Tibial artery (tissue), 4 donors: ENCODE measurements around the gene AGBL5.
A peak's percentile ranks its signal among the peaks of the same experiment; 100 is the strongest.

Experiments used
- DNase-seq, 2 donors: peaks; one replicate each; pipeline ENCODE4 v3.0.0-alpha.2; 2019
- H3K27ac ChIP-seq, 2 donors: fragments of 200-600 bp; sonication (generic) in 1 of 2; 1 replicate in 1 of 2; 2 replicates in 1 of 2; pipeline ENCODE4 v1.5.1; 2018 to 2019; ENCODE audit warnings: mild to moderate bottlenecking in 1 of 2
- H3K27me3 ChIP-seq, 2 donors: fragments of 200-600 bp; sonication (generic) in 1 of 2; one replicate each; pipeline versions ENCODE4 v1.5.1 to v1.6.0; 2016 to 2019
- H3K36me3 ChIP-seq, 3 donors: fragments of 200-600 bp; sonication (generic) in 2 of 3; one replicate each; pipeline ENCODE4 v1.5.1; 2016 to 2019; ENCODE audit warnings: mild to moderate bottlenecking in 2 of 3
- H3K4me1 ChIP-seq, 4 donors: fragments of 200-600 bp; sonication (generic) in 2 of 4; 1 replicate in 3 of 4; 2 replicates in 1 of 4; pipeline ENCODE4 v1.5.1; 2016 to 2019
- H3K4me3 ChIP-seq, 2 donors: fragments of 200-600 bp; sonication (generic) in 1 of 2; 1 replicate in 1 of 2; 2 replicates in 1 of 2; pipeline ENCODE4 v1.5.1; 2018 to 2019; ENCODE audit warnings: mild to moderate bottlenecking in 2 of 2
- H3K9me3 ChIP-seq, 3 donors: fragments of 200-600 bp; sonication (generic) in 1 of 3; one replicate each; pipeline ENCODE4 v1.5.1; 2016 to 2019
- CTCF ChIP-seq, 2 experiments: fragments of 200-600 bp in 1 of 2; fragments of 450-650 bp in 1 of 2; IDR thresholded peaks; one replicate each; pipeline ENCODE4 v1.5.1; 2017 to 2019; ENCODE audit warnings: antibody characterized with exemption in 2 of 2, mild to moderate bottlenecking in 1 of 2, moderate library complexity in 1 of 2
- intact Hi-C: fragments of 100-400 bp; cut with DNase I; formaldehyde crosslinking; loops from one replicate; pipeline ENCODE4 v1.15.0; 2023; ENCODE audit warnings: low total_unique reads

The AGBL5 gene

GRCh38 chr2:27077231-27077630, 25.8 kb downstream of the AGBL5 start:
- Histone ChIP-seq H3K36me3 (peaks cover 1 to 4% (median 3%) of the 10 kb centered on the region in 3 donors), H3K4me1 (peaks cover 0 to 77% (median 61%) of the 10 kb centered on the region in 4 donors), H3K9me3 (no peaks in the 10 kb centered on the region), H3K27me3 (no peaks in the 10 kb centered on the region), H3K27ac (peak overlapping the region; percentile 96 to 98), H3K4me3 (no peak overlapping the region)
- no peak for TF ChIP-seq CTCF (IDR thresholded peaks at IDR 0.05)
- DNase-seq = no peak
- intact Hi-C loops = no loop called here

GRCh38 chr2:27078267-27079194, 27.1 kb downstream of the AGBL5 start, which contains the start of gene EMILIN1:
TSS of gene EMILIN1 (plus strand) at chr2:27078615. CDS start at chr2:27079066, 451 bp downstream.
- intact Hi-C loops = no loop called here

GRCh38 chr2:27079233-27080139, 28.0 kb downstream of the AGBL5 start:
- H3K36me3 ChIP-seq = peaks cover 10 to 19% (median 18%) of the 10 kb centered on the region in 3 donors
- H3K27ac ChIP-seq = peak overlapping the region; percentile 96 to 98
- intact Hi-C loops = loop anchor here (5.0 kb wide), 1 partner anchor 47 kb away; the partner anchor contains the start of gene TMEM214
- peaks cover 0 to 60% (median 56%) of the 10 kb centered on the region in 4 donors for H3K4me1 ChIP-seq
- no peak for TF ChIP-seq CTCF (IDR thresholded peaks at IDR 0.05)
- no peak for DNase-seq
- no peaks in the 10 kb centered on the region for H3K9me3 ChIP-seq
- peak overlapping the region; percentile 67 to 75 for H3K4me3 ChIP-seq
- no peaks in the 10 kb centered on the region for H3K27me3 ChIP-seq

More at GRCh38 chr2:27078267-27079194, 27.1 kb downstream of the AGBL5 start, which contains the start of gene EMILIN1:
- no peak for TF ChIP-seq CTCF (IDR thresholded peaks at IDR 0.05)
- Histone ChIP-seq H3K4me1 (peaks cover 0 to 69% (median 59%) of the 10 kb centered on the region in 4 donors), H3K27me3 (no peaks in the 10 kb centered on the region), H3K36me3 (peaks cover 10 to 16% (median 15%) of the 10 kb centered on the region in 3 donors), H3K4me3 (peak within 1 kb of the TSS; percentile 67 to 75), H3K27ac (peak within 1 kb of the TSS; percentile 96 to 98), H3K9me3 (no peaks in the 10 kb centered on the region)
- DNase-seq = peak; percentile 92 to 98

- Histone ChIP-seq H3K4me1 (peaks cover 0 to 56% (median 54%) of the 10 kb centered on the region in 4 donors), H3K27me3 (no peaks in the 10 kb centered on the region), H3K9me3 (no peaks in the 10 kb centered on the region), H3K27ac (peak overlapping the region; percentile 96 to 98), H3K36me3 (peaks cover 10 to 19% (median 18%) of the 10 kb centered on the region in 3 donors), H3K4me3 (peak overlapping the region; percentile 67 to 75)
- no peak for TF ChIP-seq CTCF (IDR thresholded peaks at IDR 0.05)
- no peak for DNase-seq
- intact Hi-C loops = loop anchor here (5.0 kb wide), 1 partner anchor 48 kb away; the partner anchor contains the start of gene TMEM214
Measured at GRCh38 chr2:27080140-27080469, 28.6 kb downstream of the AGBL5 start.

- peak overlapping the region; percentile 96 to 98 for H3K27ac ChIP-seq
- intact Hi-C loops = loop anchor here (5.0 kb wide), 1 partner anchor 48 kb away; the partner anchor contains the start of gene TMEM214
- H3K4me3 ChIP-seq = peak overlapping the region; percentile 67 to 75
Measured at GRCh38 chr2:27080603-27080936, 29.1 kb downstream of the AGBL5 start.

More at GRCh38 chr2:27080603-27080936, 29.1 kb downstream of the AGBL5 start:
- Histone ChIP-seq H3K4me1 (peaks cover 0 to 57% (median 56%) of the 10 kb centered on the region in 4 donors), H3K27me3 (no peaks in the 10 kb centered on the region), H3K9me3 (no peaks in the 10 kb centered on the region), H3K36me3 (peaks cover 10 to 19% (median 18%) of the 10 kb centered on the region in 3 donors)
- TF ChIP-seq CTCF (IDR thresholded peaks at IDR 0.05) = no peak
- no peak for DNase-seq
